Endothelial cell of umbilical vein (primary cell): ENCODE results near the gene ASB1. TPM values are rescaled to one million over a fixed set of nuclear protein-coding genes. Genes with fewer than 3 reads are reported as not detected.

Source experiments
- BruUV-seq: library from RNA; stranded (reverse); fragments of 400-500 nt; replicated peaks from 2 replicates; lab custom pipeline; 2021; lab: Mats Ljungman, UMichigan
- CTCF ChIA-PET: fragments of 300-600, 350-600 bp; sonication (Branson Sonifier 250); formaldehyde crosslinking; loops from one replicate; lab custom pipeline; 2021; ENCODE audit warnings: antibody characterized with exemption, inconsistent platforms; lab: Charles Lee
- POLR2A ChIA-PET: fragments of 300-600, 350-600 bp; sonication (Branson Sonifier 250); formaldehyde crosslinking; loops from one replicate; lab custom pipeline; 2021; ENCODE audit warnings: antibody characterized with exemption, inconsistent platforms; lab: Charles Lee
- DNase-seq: peaks from one replicate; pipeline ENCODE4 v3.0.0-alpha.2; 2011; ENCODE audit warnings: low read depth, low spot score
- FAIRE-seq: peaks from 2 replicates; lab custom pipeline; 2011; peaks lifted over from hg19 to GRCh38; lab: Jason Lieb, UNC
- H2AFZ ChIP-seq: 2 replicates; pipeline ENCODE4 v1.6.0; 2012; ENCODE audit warnings: low read depth, low read length, control low read depth, inconsistent platforms
- H3K27ac ChIP-seq: 2 replicates; pipeline ENCODE4 v1.5.1; 2011; ENCODE audit warnings: low read depth, mild to moderate bottlenecking, control low read depth, low read length, moderate library complexity; ENCODE audit not compliant: insufficient read depth
- H3K27me3 ChIP-seq, 2 experiments: 2 replicates each; pipeline versions ENCODE4 v1.6.0 to v1.6.1; 2011; ENCODE audit warnings: low read length in 2 of 2, mixed read lengths in 1 of 2; ENCODE audit not compliant: control insufficient read depth in 2 of 2, insufficient read depth in 2 of 2
- H3K36me3 ChIP-seq, 2 experiments: 2 replicates in 1 of 2; 3 replicates in 1 of 2; pipeline ENCODE4 v1.5.1; 2011; ENCODE audit warnings: low read length in 2 of 2, mild to moderate bottlenecking in 1 of 2, moderate library complexity in 1 of 2; ENCODE audit not compliant: control insufficient read depth in 2 of 2, insufficient read depth in 2 of 2; ENCODE audit errors: extremely low read depth in 1 of 2
- H3K4me1 ChIP-seq: 3 replicates; pipeline ENCODE4 v1.5.1; 2011; ENCODE audit warnings: mild to moderate bottlenecking, low read length; ENCODE audit not compliant: control insufficient read depth, insufficient read depth; ENCODE audit errors: extremely low read depth
- H3K4me2 ChIP-seq: 2 replicates; pipeline ENCODE4 v1.6.1; 2011; ENCODE audit warnings: low read length, control low read depth, mixed read lengths; ENCODE audit not compliant: insufficient read depth
- H3K4me3 ChIP-seq, 3 experiments: fragments of 200-600 bp in 1 of 3; sonication (generic), shearing (Covaris generic) in 1 of 3; replicated peaks in 1 of 3; 2 replicates each; pipeline ENCODE4 v1.5.1; 2011 to 2016; ENCODE audit warnings: control low read depth in 3 of 3, low read length in 3 of 3, mild to moderate bottlenecking in 2 of 3, inconsistent platforms in 1 of 3, low read depth in 1 of 3, moderate library complexity in 1 of 3; ENCODE audit not compliant: insufficient read depth in 1 of 3
- H3K79me2 ChIP-seq: 2 replicates; pipeline ENCODE4 v1.6.0; 2012; ENCODE audit warnings: low read length, inconsistent platforms; ENCODE audit not compliant: control insufficient read depth, insufficient read depth
- H3K9ac ChIP-seq: replicated peaks from 2 replicates; pipeline ENCODE3; 2011; ENCODE audit warnings: low read length, control low read depth; ENCODE audit not compliant: insufficient read depth; ENCODE audit errors: extremely low read depth
- H3K9me1 ChIP-seq: replicated peaks from 3 replicates; pipeline ENCODE4 v1.6.0; 2011; ENCODE audit warnings: mild to moderate bottlenecking, low read length; ENCODE audit not compliant: control insufficient read depth, insufficient read depth; ENCODE audit errors: extremely low read depth
- H3K9me3 ChIP-seq: replicated peaks from 2 replicates; pipeline ENCODE4 v1.5.1; 2012; ENCODE audit warnings: low read length, inconsistent platforms; ENCODE audit not compliant: control insufficient read depth, insufficient read depth
- H4K20me1 ChIP-seq: replicated peaks from 2 replicates; pipeline ENCODE3; 2011; ENCODE audit warnings: mild to moderate bottlenecking, low read length; ENCODE audit not compliant: control insufficient read depth, insufficient read depth; ENCODE audit errors: extremely low read depth
- EZH2 ChIP-seq: IDR thresholded peaks from 2 replicates; pipeline ENCODE4 v1.6.1; 2012; ENCODE audit warnings: borderline replicate concordance, low read depth, mild to moderate bottlenecking, moderate library complexity, low read length, inconsistent platforms; ENCODE audit not compliant: severe bottlenecking
- FOS ChIP-seq: IDR thresholded peaks from 2 replicates; pipeline ENCODE4 v1.6.1; 2011; ENCODE audit warnings: mild to moderate bottlenecking, low read length, moderate library complexity, borderline replicate concordance; ENCODE audit not compliant: insufficient read depth
- GATA2 ChIP-seq: IDR thresholded peaks from 2 replicates; pipeline ENCODE4 v1.7.0; 2011; ENCODE audit warnings: low read depth, mild to moderate bottlenecking, moderate library complexity, mixed read lengths, low read length; ENCODE audit not compliant: insufficient read length, insufficient read depth
- JUN ChIP-seq: IDR thresholded peaks from 2 replicates; pipeline ENCODE4 v1.6.1; 2011; ENCODE audit warnings: borderline replicate concordance, low read depth; ENCODE audit not compliant: insufficient read length, insufficient read depth
- MAX ChIP-seq: IDR thresholded peaks from 2 replicates; pipeline ENCODE4 v1.6.1; 2011; ENCODE audit not compliant: insufficient read depth, insufficient read length
- MYC ChIP-seq: IDR thresholded peaks from one replicate; pipeline ENCODE4 v1.6.1; 2011; ENCODE audit warnings: mild to moderate bottlenecking, low read depth, low read length
- POLR2A ChIP-seq: IDR thresholded peaks from 2 replicates; pipeline ENCODE4 v1.6.1; 2012; ENCODE audit warnings: low read depth, mild to moderate bottlenecking, control low read depth, low read length
- POLR2AphosphoS5 ChIP-seq: IDR thresholded peaks from 2 replicates; pipeline ENCODE4 v1.6.1; 2012; ENCODE audit warnings: low read depth, mild to moderate bottlenecking, control low read depth, low read length, moderate library complexity; ENCODE audit not compliant: insufficient read depth
- dilution Hi-C: fragments of 300-500 bp; cut with MboI; formaldehyde crosslinking; loops from one replicate; pipeline ENCODE4 v1.15.0; 2019; ENCODE audit warnings: low sequenced_read_pairs; ENCODE audit not compliant: extremely low pct_ligation_motif_present
- intact Hi-C: fragments of 100-400 bp; cut with micrococcal nuclease; formaldehyde crosslinking; loops from one replicate; pipeline ENCODE4 v1.10.0; 2022
- polyA plus RNA-seq, 4 experiments: library from polyadenylated mRNA; depleted of rRNA in 3 of 4; stranded (reverse) in 3 of 4; unstranded in 1 of 4; fragments of >200 nt; gene quantifications; 2 replicates each; pipeline versions ENCODE4 v1.2.1 to v1.2.3, GENCODE V29; 2011 to 2012; ENCODE audit warnings: missing spikeins in 1 of 4
- total RNA-seq: library from RNA; stranded (reverse); gene quantifications from 2 replicates; pipeline ENCODE4 v1.2.3, GENCODE V29; 2021
- TF ChIP-seq, protein P1 (sequence below), 2 donors: IDR thresholded peaks; 1 replicate in 1 of 2; 2 replicates in 1 of 2; pipeline ENCODE4 v1.5.1; 2011; ENCODE audit warnings: low read length in 2 of 2, mild to moderate bottlenecking in 2 of 2, moderate library complexity in 2 of 2, control low read depth in 1 of 2, inconsistent platforms in 1 of 2, low read depth in 1 of 2; ENCODE audit not compliant: insufficient read depth in 1 of 2; ENCODE audit errors: extremely low read depth in 1 of 2

Gene ASB1
- total and polyA plus RNA-seq, 2 donors (not counting 3 experiments of a cell fraction or from before 2014, with no cell fraction given), result 12.3 to 16.2 TPM

- ChIA-PET POLR2A (no interaction called here), CTCF (interaction anchor here (1.1 to 7.0 kb wide), 3 partner anchors 8 to 101 kb away, joined by 3 to 104 read pairs (median 7); no protein-coding TSS in a partner anchor)
- Histone ChIP-seq H3K4me2 (no peak overlapping the region), H3K27ac (no peak overlapping the region), H3K9me1 (no peaks in the 10 kb centered on the region), H3K79me2 (no peaks in the 10 kb centered on the region), H3K9me3 (no peaks in the 10 kb centered on the region), H2AFZ (no peak overlapping the region), H3K27me3 (peaks cover 0 to 2% of the 10 kb centered on the region in 2 experiments), H3K9ac (no peak overlapping the region), H3K4me3 (no peak overlapping the region), H3K36me3 (no peaks in the 10 kb centered on the region), H4K20me1 (no peaks in the 10 kb centered on the region), H3K4me1 (no peaks in the 10 kb centered on the region)
- dilution Hi-C loops (loop anchor here (25.0 kb wide), 1 partner anchor 96 kb away; no protein-coding TSS in a partner anchor), intact Hi-C loops (no loop called here)
- no TSS peak for BruUV-seq
- DNase-seq (no peak), FAIRE-seq (no peak)
- TF ChIP-seq GATA2 (no peak), POLR2A (no peak), FOS (no peak), POLR2AphosphoS5 (no peak), JUN (no peak), MAX (no peak), MYC (no peak), EZH2 (no peak)
- TF ChIP-seq, protein P1, sequence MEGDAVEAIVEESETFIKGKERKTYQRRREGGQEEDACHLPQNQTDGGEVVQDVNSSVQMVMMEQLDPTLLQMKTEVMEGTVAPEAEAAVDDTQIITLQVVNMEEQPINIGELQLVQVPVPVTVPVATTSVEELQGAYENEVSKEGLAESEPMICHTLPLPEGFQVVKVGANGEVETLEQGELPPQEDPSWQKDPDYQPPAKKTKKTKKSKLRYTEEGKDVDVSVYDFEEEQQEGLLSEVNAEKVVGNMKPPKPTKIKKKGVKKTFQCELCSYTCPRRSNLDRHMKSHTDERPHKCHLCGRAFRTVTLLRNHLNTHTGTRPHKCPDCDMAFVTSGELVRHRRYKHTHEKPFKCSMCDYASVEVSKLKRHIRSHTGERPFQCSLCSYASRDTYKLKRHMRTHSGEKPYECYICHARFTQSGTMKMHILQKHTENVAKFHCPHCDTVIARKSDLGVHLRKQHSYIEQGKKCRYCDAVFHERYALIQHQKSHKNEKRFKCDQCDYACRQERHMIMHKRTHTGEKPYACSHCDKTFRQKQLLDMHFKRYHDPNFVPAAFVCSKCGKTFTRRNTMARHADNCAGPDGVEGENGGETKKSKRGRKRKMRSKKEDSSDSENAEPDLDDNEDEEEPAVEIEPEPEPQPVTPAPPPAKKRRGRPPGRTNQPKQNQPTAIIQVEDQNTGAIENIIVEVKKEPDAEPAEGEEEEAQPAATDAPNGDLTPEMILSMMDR (IDR thresholded peaks at IDR 0.05; ENCODE audit: extremely low read depth in 1 of 2, insufficient read depth in 1 of 2, low read depth in 1 of 2, low read length in 2 of 2), result no peak
Observed at GRCh38 chr2:238458651-238459050, 31.9 kb downstream of the ASB1 start.
